Measurements from ENCODE around the gene OTULIN. TPM values are rescaled to one million over a fixed set of nuclear protein-coding genes. Genes with fewer than 3 reads are reported as not detected.

Gene OTULIN
- total RNA-seq, 2 experiments from 2014 or later: 71.2 to 80.7 TPM

GRCh38 chr5:14678773-14679334, 14.3 kb downstream of the OTULIN start:
- H3K9me3 Mint-ChIP-seq (ENCODE audit: insufficient read depth): no peaks in the 10 kb centered on the region
- ChIA-PET POLR2A (no interaction called here), CTCF (interaction anchor here (0.6 to 1.4 kb wide), 6 partner anchors 8 to 191 kb away, joined by 3 read pairs; no protein-coding TSS in a partner anchor)
- no peak overlapping the region for H3K4me3 Mint-ChIP-seq
- peaks cover 68% of the 10 kb centered on the region for H3K36me3 Mint-ChIP-seq (ENCODE audit: low read depth)
- H3K27ac Mint-ChIP-seq: peak overlapping the region; percentile 17
- H3K27me3 Mint-ChIP-seq (ENCODE audit: low read depth): no peaks in the 10 kb centered on the region
- ATAC-seq (no peak), DNase-seq (no peak)
- H3K4me1 Mint-ChIP-seq (ENCODE audit: low read depth): peaks cover 53% of the 10 kb centered on the region

GRCh38 chr5:14679595-14679994, 15.1 kb downstream of the OTULIN start:
- ATAC-seq: no peak
- ChIA-PET POLR2A (no interaction called here), CTCF (interaction anchor here (0.6 to 1.2 kb wide), 3 partner anchors 27 to 191 kb away, joined by 3 read pairs; no protein-coding TSS in a partner anchor)
- no peaks in the 10 kb centered on the region for H3K9me3 Mint-ChIP-seq (ENCODE audit: insufficient read depth)
- no peaks in the 10 kb centered on the region for H3K27me3 Mint-ChIP-seq (ENCODE audit: low read depth)
- no peak overlapping the region for H3K27ac Mint-ChIP-seq
- H3K4me1 Mint-ChIP-seq (ENCODE audit: low read depth): peaks cover 47% of the 10 kb centered on the region
- no peak for DNase-seq
- no peak overlapping the region for H3K4me3 Mint-ChIP-seq
- H3K36me3 Mint-ChIP-seq (ENCODE audit: low read depth): peaks cover 65% of the 10 kb centered on the region

GRCh38 chr5:14681236-14681752, 16.8 kb downstream of the OTULIN start:
- Mint-ChIP-seq H3K27ac (no peak overlapping the region), H3K4me3 (no peak overlapping the region), H3K27me3 (ENCODE audit: low read depth) (no peaks in the 10 kb centered on the region), H3K9me3 (ENCODE audit: insufficient read depth) (no peaks in the 10 kb centered on the region), H3K4me1 (ENCODE audit: low read depth) (peaks cover 43% of the 10 kb centered on the region), H3K36me3 (ENCODE audit: low read depth) (peaks cover 61% of the 10 kb centered on the region)
- DNase-seq (no peak), ATAC-seq (no peak)
- ChIA-PET CTCF (interaction anchor here (1.2 kb wide), 1 partner anchor 33 kb away, joined by 3 read pairs; no protein-coding TSS in a partner anchor), POLR2A (no interaction called here)

- no peak for ATAC-seq
- CTCF ChIA-PET: interaction anchor here (0.7 to 4.3 kb wide), 15 partner anchors 8 to 331 kb away, joined by 3 to 43 read pairs (median 7); partner anchors contain the start of gene ANKH
- H3K27ac Mint-ChIP-seq: no peak overlapping the region
- peaks cover 66% of the 10 kb centered on the region for H3K36me3 Mint-ChIP-seq (ENCODE audit: low read depth)
- H3K4me1 Mint-ChIP-seq (ENCODE audit: low read depth): peaks cover 29% of the 10 kb centered on the region
- no peaks in the 10 kb centered on the region for H3K27me3 Mint-ChIP-seq (ENCODE audit: low read depth)
- no peak overlapping the region for H3K4me3 Mint-ChIP-seq
- no peaks in the 10 kb centered on the region for H3K9me3 Mint-ChIP-seq (ENCODE audit: insufficient read depth)
- no peak for DNase-seq
- POLR2A ChIA-PET: interaction anchor here (1.2 to 1.9 kb wide), 2 partner anchors 20 to 23 kb away, joined by 3 to 4 read pairs; no protein-coding TSS in a partner anchor
Observed at GRCh38 chr5:14683906-14684455, 19.5 kb downstream of the OTULIN start.

GRCh38 chr5:14684757-14685156, 20.2 kb downstream of the OTULIN start:
- Mint-ChIP-seq H3K27me3 (ENCODE audit: low read depth) (no peaks in the 10 kb centered on the region), H3K36me3 (ENCODE audit: low read depth) (peaks cover 72% of the 10 kb centered on the region), H3K9me3 (ENCODE audit: insufficient read depth) (peaks cover 4% of the 10 kb centered on the region), H3K4me3 (no peak overlapping the region), H3K27ac (peak overlapping the region; percentile 31), H3K4me1 (ENCODE audit: low read depth) (peaks cover 26% of the 10 kb centered on the region)
- ATAC-seq (no peak), DNase-seq (no peak)
- ChIA-PET CTCF (interaction anchor here (0.7 to 4.3 kb wide), 23 partner anchors 8 to 333 kb away, joined by 3 to 43 read pairs (median 4); partner anchors contain the start of gene ANKH), POLR2A (interaction anchor here (1.5 to 1.9 kb wide), 2 partner anchors 19 to 36 kb away, joined by 3 to 4 read pairs; no protein-coding TSS in a partner anchor)

- H3K36me3 Mint-ChIP-seq (ENCODE audit: low read depth): peaks cover 75% of the 10 kb centered on the region
- POLR2A ChIA-PET: interaction anchor here (1.5 to 1.9 kb wide), 2 partner anchors 18 to 35 kb away, joined by 3 to 4 read pairs; no protein-coding TSS in a partner anchor
- no peaks in the 10 kb centered on the region for H3K27me3 Mint-ChIP-seq (ENCODE audit: low read depth)
- peaks cover 10% of the 10 kb centered on the region for H3K9me3 Mint-ChIP-seq (ENCODE audit: insufficient read depth)
- H3K4me1 Mint-ChIP-seq (ENCODE audit: low read depth): peaks cover 26% of the 10 kb centered on the region
- peak overlapping the region; percentile 37 for H3K27ac Mint-ChIP-seq
- DNase-seq (peak; percentile 48), ATAC-seq (peak; percentile 74)
- no peak overlapping the region for H3K4me3 Mint-ChIP-seq
- CTCF ChIA-PET: interaction anchor here (0.6 to 4.3 kb wide), 28 partner anchors 9 to 340 kb away, joined by 3 to 43 read pairs (median 4); no protein-coding TSS in a partner anchor
Observed at GRCh38 chr5:14685757-14686156, 21.2 kb downstream of the OTULIN start.

- H3K27me3 Mint-ChIP-seq (ENCODE audit: low read depth): no peaks in the 10 kb centered on the region
Observed at GRCh38 chr5:14686517-14686916, 22.0 kb downstream of the OTULIN start.

GRCh38 chr5:14687023-14687665, 22.6 kb downstream of the OTULIN start:
- CTCF ChIA-PET: interaction anchor here (0.7 to 4.3 kb wide), 6 partner anchors 9 to 316 kb away, joined by 3 to 43 read pairs (median 18); no protein-coding TSS in a partner anchor
- peaks cover 77% of the 10 kb centered on the region for H3K36me3 Mint-ChIP-seq (ENCODE audit: low read depth)
- no peak overlapping the region for H3K27ac Mint-ChIP-seq
- DNase-seq (no peak), ATAC-seq (no peak)
- H3K4me3 Mint-ChIP-seq: no peak overlapping the region
- H3K9me3 Mint-ChIP-seq (ENCODE audit: insufficient read depth): peaks cover 10% of the 10 kb centered on the region
- POLR2A ChIA-PET: no interaction called here
- H3K4me1 Mint-ChIP-seq (ENCODE audit: low read depth): peaks cover 24% of the 10 kb centered on the region
- no peaks in the 10 kb centered on the region for H3K27me3 Mint-ChIP-seq (ENCODE audit: low read depth)

More at GRCh38 chr5:14686517-14686916, 22.0 kb downstream of the OTULIN start:
- ATAC-seq (no peak), DNase-seq (no peak)
- CTCF ChIA-PET: interaction anchor here (0.7 to 4.3 kb wide), 11 partner anchors 8 to 316 kb away, joined by 3 to 43 read pairs (median 10); no protein-coding TSS in a partner anchor
- no peak overlapping the region for H3K4me3 Mint-ChIP-seq
- peaks cover 10% of the 10 kb centered on the region for H3K9me3 Mint-ChIP-seq (ENCODE audit: insufficient read depth)
- POLR2A ChIA-PET: interaction anchor here (0.7 kb wide), 1 partner anchor 19 kb away, joined by 4 read pairs; no protein-coding TSS in a partner anchor
- H3K4me1 Mint-ChIP-seq (ENCODE audit: low read depth): peaks cover 24% of the 10 kb centered on the region
- peaks cover 77% of the 10 kb centered on the region for H3K36me3 Mint-ChIP-seq (ENCODE audit: low read depth)
- H3K27ac Mint-ChIP-seq: no peak overlapping the region

- H3K36me3 Mint-ChIP-seq (ENCODE audit: low read depth): peaks cover 89% of the 10 kb centered on the region
- H3K27ac Mint-ChIP-seq: no peak overlapping the region
- peaks cover 2% of the 10 kb centered on the region for H3K4me1 Mint-ChIP-seq (ENCODE audit: low read depth)
- no peak for ATAC-seq
- CTCF ChIA-PET: interaction anchor here (0.7 kb wide), 1 partner anchor 9 kb away, joined by 3 read pairs; no protein-coding TSS in a partner anchor
- peaks cover 10% of the 10 kb centered on the region for H3K9me3 Mint-ChIP-seq (ENCODE audit: insufficient read depth)
- no peaks in the 10 kb centered on the region for H3K27me3 Mint-ChIP-seq (ENCODE audit: low read depth)
- POLR2A ChIA-PET: no interaction called here
- H3K4me3 Mint-ChIP-seq: no peak overlapping the region
- DNase-seq: no peak
Observed at GRCh38 chr5:14693070-14693469, 28.6 kb downstream of the OTULIN start.

- Mint-ChIP-seq H3K4me3 (no peak overlapping the region), H3K36me3 (ENCODE audit: low read depth) (peaks cover 89% of the 10 kb centered on the region), H3K9me3 (ENCODE audit: insufficient read depth) (peaks cover 2% of the 10 kb centered on the region), H3K4me1 (ENCODE audit: low read depth) (peaks cover 2% of the 10 kb centered on the region), H3K27ac (no peak overlapping the region), H3K27me3 (ENCODE audit: low read depth) (no peaks in the 10 kb centered on the region)
- ChIA-PET POLR2A (interaction anchor here (0.6 kb wide), 1 partner anchor 115 kb away, joined by 4 read pairs; no protein-coding TSS in a partner anchor), CTCF (interaction anchor here (1.7 to 2.7 kb wide), 2 partner anchors 10 to 32 kb away, joined by 4 to 10 read pairs; no protein-coding TSS in a partner anchor)
- ATAC-seq (no peak), DNase-seq (no peak)
Observed at GRCh38 chr5:14695152-14695551, 30.6 kb downstream of the OTULIN start.

GRCh38 chr5:14696057-14696456, 31.5 kb downstream of the OTULIN start:
- no peaks in the 10 kb centered on the region for H3K27me3 Mint-ChIP-seq (ENCODE audit: low read depth)

More at GRCh38 chr5:14696057-14696456, 31.5 kb downstream of the OTULIN start:
- H3K27ac Mint-ChIP-seq: no peak overlapping the region
- no peaks in the 10 kb centered on the region for H3K9me3 Mint-ChIP-seq (ENCODE audit: insufficient read depth)
- no peak for DNase-seq
- peaks cover 81% of the 10 kb centered on the region for H3K36me3 Mint-ChIP-seq (ENCODE audit: low read depth)
- peaks cover 7% of the 10 kb centered on the region for H3K4me1 Mint-ChIP-seq (ENCODE audit: low read depth)
- no peak overlapping the region for H3K4me3 Mint-ChIP-seq
- ChIA-PET POLR2A (interaction anchor here (0.6 kb wide), 1 partner anchor 114 kb away, joined by 4 read pairs; no protein-coding TSS in a partner anchor), CTCF (interaction anchor here (2.7 kb wide), 1 partner anchor 11 kb away, joined by 10 read pairs; no protein-coding TSS in a partner anchor)
- ATAC-seq: no peak
